COLO829 (cell line): ENCODE measurements around the gene KRT5.

Source experiments
- DNase-seq: peaks from one replicate; pipeline ENCODE4 v3.0.0; 2012; ENCODE audit warnings: low spot score

KRT5 gene

DNA sequence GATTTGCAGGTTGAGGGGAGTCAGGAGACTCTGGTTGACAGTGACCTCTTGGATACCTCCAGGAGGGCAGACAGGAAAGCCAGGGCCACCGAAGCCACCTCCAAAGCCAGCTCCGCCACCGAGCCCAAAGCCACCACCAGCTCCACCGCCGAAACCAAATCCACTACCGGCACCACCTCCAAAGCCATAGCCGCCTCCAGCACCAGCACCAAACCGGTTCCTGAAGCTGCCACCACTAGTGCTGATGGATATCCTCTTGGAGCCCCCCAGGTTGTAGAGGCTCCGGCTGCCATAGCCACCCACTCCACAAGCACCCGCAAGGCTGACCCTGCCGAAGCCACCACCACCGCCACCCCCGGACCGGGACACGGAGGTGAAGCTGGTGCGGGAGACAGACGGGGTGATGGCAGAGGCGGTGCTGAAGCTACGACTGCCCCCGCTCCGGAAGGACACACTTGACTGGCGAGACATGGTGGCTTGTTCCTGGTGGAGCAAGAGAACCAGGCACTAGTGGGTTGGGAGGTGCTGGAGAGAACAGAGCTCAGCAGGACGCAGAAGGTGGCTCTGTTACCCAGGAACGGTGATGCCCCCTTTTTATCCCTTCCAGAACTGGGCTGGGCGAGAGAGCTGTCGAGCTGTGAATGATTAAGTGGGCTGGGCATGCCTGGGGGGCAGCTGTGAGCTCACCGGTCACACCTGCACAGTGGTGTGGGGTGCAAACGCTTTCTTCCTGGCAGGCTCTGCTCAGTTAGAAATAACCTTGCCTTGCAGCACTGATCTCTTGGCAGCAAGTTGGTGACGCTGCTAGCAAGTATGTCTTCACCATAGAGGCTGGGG lies at the start of gene KRT5:
TSS of gene KRT5 (minus strand) at position 569 of the 837 bp plus-strand sequence. CDS start at position 471, 98 bp downstream.
- DNase-seq: no peak

DNA sequence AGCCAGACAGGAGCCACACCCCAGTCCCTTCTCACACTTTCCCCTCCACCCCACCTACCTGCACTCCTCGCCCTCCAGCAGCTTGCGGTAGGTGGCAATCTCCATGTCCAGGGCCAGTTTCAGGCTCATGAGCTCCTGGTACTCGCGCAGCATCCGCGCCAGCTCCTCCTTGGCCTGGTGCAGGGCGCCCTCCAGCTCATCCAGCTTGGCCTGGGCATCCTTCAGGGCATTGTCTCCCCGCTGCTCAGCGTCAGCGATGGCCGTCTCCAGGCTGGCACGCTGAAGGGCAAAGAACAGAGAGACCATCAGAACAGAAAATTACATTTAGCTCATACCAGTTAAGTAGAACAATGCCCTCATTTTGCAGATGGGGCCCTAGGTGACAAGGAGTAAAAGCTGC lies 47.9 kb upstream of the KRT5 start:
- DNase-seq: no peak

DNA sequence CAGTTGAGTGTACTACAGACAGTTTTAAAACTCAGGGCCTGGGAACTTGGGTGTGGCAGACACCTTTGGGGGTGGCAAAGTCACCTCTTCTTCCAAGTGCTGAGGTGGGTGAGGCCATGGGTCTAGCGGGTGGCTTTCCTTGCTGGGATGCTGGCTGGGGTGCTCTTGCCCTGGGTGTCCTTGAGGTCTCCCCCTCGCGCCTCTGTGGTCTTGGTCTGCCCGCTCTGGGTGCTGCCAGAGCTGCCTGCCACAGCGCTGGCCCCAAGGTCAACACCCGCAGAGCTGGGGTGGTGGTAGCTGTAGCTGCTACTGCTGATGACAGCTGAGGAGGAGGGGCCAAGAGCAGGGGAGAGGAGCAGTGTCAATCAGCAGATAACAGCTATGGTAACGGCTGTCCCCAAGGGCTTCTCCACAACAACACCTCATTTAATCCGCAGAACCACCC lies 46.7 kb upstream of the KRT5 start:
- no peak for DNase-seq

DNA sequence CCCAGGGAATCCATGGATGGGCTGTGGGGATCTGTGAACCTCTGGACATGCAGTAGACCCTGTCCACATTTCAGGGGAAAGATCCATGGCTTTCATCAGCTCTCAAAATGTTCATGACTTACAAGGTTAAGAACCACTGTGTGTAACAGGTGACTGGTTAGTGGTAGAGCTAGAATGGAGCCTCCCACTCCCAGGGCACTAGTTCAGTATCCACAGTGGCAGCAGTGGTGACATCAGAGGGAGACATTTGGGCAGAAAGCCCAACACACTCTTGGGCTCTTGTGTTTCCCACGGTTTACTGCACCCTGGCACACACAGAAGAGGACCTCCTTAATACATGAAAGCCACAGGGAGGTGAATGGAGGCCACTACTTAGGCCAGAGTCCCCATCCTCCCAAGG lies 44.4 kb upstream of the KRT5 start:
- DNase-seq: no peak

- DNase-seq: no peak
Observed at GRCh38 chr12:52561880-52562449, 41.8 kb upstream of the KRT5 start.

- no peak for DNase-seq
Observed at GRCh38 chr12:52559979-52560378, 39.8 kb upstream of the KRT5 start.

GRCh38 chr12:52558781-52559445 lies 38.7 kb upstream of the KRT5 start:
- no peak for DNase-seq

DNA sequence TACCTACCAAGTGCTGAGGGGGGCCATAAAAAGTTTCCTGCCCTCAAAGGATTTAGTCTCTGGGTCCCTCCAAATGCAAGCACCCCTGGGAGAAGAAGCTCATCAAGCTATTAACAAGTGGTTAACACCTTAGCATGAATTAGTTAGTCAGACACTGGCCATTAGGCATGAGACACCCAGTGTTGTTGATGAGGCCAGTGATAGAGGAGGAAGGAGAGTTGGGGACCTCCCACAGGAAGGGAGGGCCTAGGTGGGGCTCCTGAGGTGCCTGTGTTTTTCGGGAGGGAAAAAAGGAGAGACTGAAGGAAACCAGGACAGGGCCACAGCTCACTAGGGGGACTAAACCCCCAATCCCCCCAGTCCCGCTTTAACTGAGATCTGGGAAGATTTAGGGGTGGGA lies 37.3 kb upstream of the KRT5 start:
- DNase-seq: no peak

DNA sequence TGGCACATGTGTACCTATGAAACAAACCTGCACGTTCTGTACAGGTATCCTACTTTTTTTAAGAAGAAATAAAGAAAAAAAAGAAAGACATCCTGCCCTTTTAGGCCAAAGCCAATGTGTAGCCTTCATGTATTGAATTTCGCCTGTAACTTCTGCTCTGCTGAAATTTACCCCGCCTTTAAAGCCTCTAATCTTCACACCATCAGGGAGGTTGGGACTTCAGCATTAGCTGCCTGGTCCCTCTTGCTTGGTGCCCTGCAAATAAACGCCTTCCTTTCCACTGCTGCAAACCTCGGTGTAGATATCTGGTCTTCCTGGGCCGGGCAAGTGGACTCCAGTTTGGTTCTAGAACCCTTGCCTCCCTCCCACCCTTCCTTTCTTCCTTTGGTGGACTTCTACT lies 35.4 kb upstream of the KRT5 start:
- no peak for DNase-seq

DNA sequence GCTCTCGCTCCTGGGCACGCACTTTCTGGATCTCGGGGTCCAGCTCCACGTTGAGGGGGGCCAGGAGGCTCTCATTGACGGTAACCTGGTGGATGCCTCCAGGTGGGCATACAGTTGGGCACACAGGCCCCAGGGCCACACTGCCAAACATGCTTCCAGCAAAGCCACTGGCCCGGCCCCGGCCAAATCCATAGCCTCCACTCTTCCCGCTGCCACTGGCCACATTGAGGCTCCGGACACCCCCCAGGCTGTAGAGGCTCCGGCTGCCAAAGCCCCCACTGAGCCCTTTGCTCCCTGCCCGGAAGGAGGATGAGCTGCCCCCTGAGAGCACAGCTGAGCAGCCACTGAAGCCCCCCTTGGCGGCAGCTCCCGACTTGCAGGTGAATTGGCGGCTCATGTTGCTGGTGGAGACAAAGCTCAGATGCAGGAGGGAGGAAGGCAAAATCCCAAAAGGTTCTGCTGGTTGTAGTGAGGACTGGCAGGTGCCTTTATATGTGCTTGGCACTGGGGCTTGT lies 32.5 kb upstream of the KRT5 start, which contains the start of gene KRT71:
TSS of gene KRT71 (minus strand) at position 465 of the 515 bp plus-strand sequence. CDS start at position 397, 68 bp downstream.
- no peak for DNase-seq

GRCh38 chr12:52552055-52552454 lies 31.9 kb upstream of the KRT5 start:
- no peak for DNase-seq

- DNase-seq: no peak
Observed at GRCh38 chr12:52551216-52551865, 31.1 kb upstream of the KRT5 start.

DNA sequence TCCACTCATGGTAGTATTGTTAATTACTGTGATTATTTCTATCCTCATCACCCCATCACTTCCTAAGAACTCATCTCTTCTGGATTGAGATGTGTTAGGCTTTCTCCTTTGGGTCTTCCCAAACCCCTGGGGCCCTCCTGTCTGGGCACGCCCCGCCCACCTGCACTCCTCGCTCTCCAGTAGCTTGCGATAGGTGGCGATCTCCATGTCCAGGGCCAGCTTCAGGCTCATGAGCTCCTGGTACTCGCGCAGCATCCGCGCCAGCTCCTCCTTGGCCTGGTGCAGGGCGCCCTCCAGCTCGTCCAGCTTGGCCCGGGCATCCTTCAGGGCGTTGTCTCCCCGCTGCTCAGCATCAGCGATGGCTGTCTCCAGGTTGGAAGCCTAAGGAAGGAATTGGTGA lies 25.9 kb upstream of the KRT5 start:
- no peak for DNase-seq

GRCh38 chr12:52543985-52544883 lies 24.0 kb upstream of the KRT5 start:
- DNase-seq: no peak

- no peak for DNase-seq
Observed at GRCh38 chr12:52542785-52543318, 22.7 kb upstream of the KRT5 start.

GRCh38 chr12:52542157-52542556 lies 22.0 kb upstream of the KRT5 start:
- DNase-seq: no peak

GRCh38 chr12:52541709-52542108 lies 21.5 kb upstream of the KRT5 start:
- DNase-seq: no peak

GRCh38 chr12:52540531-52540930 lies 20.3 kb upstream of the KRT5 start:
- no peak for DNase-seq

GRCh38 chr12:52539821-52540173 lies 19.6 kb upstream of the KRT5 start:
- DNase-seq: no peak

- DNase-seq: no peak
Observed at GRCh38 chr12:52539083-52539820, 19.1 kb upstream of the KRT5 start.
